Tibial nerve (tissue), 3 donors: Measurements from ENCODE around the gene MYOD1.

Experiments
- POLR2A ChIP-seq, 2 donors: fragments of 450-650 bp; IDR thresholded peaks; one replicate each; pipeline ENCODE4 v1.6.1; 2017; ENCODE audit warnings: antibody characterized with exemption in 2 of 2, mild to moderate bottlenecking in 2 of 2, moderate library complexity in 2 of 2
- TF ChIP-seq, protein P1 (sequence below), 5 experiments: fragments of 200-600 bp in 3 of 5; fragments of 450-650 bp in 2 of 5; sonication (generic) in 3 of 5; IDR thresholded peaks; one replicate each; pipeline ENCODE4 v1.5.1; 2016 to 2019; ENCODE audit warnings: antibody characterized with exemption in 5 of 5, mild to moderate bottlenecking in 3 of 5, moderate library complexity in 2 of 5

GRCh38 chr11:17699147-17700114 is 19.9 kb upstream of the MYOD1 start:
- TF ChIP-seq, protein P1, sequence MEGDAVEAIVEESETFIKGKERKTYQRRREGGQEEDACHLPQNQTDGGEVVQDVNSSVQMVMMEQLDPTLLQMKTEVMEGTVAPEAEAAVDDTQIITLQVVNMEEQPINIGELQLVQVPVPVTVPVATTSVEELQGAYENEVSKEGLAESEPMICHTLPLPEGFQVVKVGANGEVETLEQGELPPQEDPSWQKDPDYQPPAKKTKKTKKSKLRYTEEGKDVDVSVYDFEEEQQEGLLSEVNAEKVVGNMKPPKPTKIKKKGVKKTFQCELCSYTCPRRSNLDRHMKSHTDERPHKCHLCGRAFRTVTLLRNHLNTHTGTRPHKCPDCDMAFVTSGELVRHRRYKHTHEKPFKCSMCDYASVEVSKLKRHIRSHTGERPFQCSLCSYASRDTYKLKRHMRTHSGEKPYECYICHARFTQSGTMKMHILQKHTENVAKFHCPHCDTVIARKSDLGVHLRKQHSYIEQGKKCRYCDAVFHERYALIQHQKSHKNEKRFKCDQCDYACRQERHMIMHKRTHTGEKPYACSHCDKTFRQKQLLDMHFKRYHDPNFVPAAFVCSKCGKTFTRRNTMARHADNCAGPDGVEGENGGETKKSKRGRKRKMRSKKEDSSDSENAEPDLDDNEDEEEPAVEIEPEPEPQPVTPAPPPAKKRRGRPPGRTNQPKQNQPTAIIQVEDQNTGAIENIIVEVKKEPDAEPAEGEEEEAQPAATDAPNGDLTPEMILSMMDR (IDR thresholded peaks at IDR 0.05) = no peak
- no peak for TF ChIP-seq POLR2A (IDR thresholded peaks at IDR 0.05)
